GM20000 (cell line): Measurements from ENCODE around the gene LAMB3.

ENCODE experiments used
- DNase-seq: peaks from one replicate; pipeline ENCODE4 v3.0.0; 2012; ENCODE audit warnings: low spot score
- TF ChIP-seq, protein P1 (sequence below): IDR thresholded peaks from 2 replicates; pipeline ENCODE4 v1.5.1; 2012; ENCODE audit warnings: mild to moderate bottlenecking, control low read depth; ENCODE audit errors: extremely low read depth, missing control alignments

The LAMB3 gene

DNA sequence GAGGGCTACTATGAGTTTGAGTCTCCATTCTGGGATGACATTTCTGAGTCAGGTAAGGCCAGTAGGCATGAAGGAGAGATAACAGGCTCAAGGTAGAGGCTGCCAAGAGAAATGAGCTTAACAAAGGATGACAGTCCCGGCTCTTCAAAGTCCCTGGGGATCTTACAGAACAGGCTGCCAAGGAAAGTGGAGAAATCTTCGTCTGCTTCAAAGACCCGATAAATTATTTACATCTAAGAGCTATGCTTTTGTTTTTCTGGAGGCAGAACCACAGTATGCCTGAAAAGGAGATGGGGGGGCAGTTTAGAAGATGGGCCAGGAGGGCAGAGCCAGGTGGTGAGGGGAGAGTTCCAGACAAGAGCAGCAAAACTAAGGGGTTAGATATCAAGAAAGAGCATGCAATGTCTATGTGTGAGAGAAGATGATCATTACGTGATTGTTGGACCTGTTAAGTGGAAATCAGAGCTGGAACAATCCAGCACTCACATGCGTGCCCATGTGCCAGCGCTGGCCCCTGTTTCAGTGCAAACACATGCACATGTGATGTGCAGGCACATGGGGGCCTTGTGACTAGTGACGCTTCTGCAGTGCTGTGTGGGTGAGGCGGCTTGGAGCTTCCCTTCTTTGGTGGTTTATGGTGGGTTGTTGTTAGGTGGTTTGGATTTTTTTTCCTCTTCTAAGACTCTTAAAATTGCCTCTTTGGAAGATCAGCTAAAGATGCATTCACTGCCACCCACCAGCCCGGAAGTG lies 43.0 kb downstream of the LAMB3 start:
- no peak for DNase-seq
- TF ChIP-seq, protein P1, sequence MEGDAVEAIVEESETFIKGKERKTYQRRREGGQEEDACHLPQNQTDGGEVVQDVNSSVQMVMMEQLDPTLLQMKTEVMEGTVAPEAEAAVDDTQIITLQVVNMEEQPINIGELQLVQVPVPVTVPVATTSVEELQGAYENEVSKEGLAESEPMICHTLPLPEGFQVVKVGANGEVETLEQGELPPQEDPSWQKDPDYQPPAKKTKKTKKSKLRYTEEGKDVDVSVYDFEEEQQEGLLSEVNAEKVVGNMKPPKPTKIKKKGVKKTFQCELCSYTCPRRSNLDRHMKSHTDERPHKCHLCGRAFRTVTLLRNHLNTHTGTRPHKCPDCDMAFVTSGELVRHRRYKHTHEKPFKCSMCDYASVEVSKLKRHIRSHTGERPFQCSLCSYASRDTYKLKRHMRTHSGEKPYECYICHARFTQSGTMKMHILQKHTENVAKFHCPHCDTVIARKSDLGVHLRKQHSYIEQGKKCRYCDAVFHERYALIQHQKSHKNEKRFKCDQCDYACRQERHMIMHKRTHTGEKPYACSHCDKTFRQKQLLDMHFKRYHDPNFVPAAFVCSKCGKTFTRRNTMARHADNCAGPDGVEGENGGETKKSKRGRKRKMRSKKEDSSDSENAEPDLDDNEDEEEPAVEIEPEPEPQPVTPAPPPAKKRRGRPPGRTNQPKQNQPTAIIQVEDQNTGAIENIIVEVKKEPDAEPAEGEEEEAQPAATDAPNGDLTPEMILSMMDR: no peak

DNA sequence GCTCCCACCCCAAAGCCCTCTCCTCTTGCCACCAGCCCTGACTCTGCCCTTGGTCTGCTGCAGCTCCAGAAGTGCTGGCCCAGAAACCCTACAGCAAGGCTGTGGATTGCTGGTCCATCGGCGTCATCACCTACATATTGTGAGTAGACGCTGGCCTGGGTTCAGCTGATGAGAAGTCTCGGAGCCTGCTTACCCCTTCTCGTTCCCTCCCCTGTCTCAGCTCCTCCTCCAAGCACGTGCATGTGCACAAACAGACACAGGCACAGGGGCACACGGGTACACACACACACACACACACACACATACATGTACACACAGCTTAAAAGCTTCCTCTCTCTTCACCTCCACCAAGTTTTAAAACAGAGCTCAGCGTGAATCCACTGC lies 44.4 kb downstream of the LAMB3 start:
- TF ChIP-seq, protein P1: no peak
- DNase-seq: no peak

DNA sequence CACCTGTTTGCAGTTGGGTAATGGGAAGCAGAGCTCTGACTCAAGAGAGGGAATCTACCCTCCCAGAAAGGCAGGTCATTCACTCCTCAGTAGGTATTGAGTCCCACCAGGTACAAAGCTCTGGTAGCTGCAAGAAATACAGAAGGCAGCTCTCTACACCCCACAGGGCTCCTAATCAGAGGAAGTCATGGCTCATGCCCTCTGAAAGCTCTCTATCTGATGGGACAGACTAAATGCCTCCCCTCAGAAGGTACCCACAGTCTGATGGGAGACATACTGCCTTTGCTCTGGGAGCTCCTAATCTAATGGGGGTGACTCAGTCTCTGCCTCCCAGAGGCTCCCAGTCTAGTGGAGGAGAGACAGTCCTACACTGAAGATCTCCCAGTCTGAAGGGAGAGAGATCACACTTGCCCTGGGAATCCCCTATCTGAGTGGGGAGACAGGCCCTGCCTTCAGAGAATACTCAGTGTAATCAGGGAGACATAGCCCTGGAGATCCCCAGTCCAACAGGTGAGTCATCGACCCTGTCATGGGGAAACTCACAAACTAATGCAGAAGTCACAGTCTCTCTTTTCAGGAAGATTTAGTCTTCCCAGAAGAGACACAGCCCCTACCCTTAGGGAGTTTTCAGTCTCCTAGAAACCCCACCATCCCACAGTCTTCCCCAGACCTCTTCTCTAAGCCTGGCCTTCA lies 45.0 kb downstream of the LAMB3 start:
- TF ChIP-seq, protein P1: no peak
- DNase-seq: peak; percentile 78

DNA sequence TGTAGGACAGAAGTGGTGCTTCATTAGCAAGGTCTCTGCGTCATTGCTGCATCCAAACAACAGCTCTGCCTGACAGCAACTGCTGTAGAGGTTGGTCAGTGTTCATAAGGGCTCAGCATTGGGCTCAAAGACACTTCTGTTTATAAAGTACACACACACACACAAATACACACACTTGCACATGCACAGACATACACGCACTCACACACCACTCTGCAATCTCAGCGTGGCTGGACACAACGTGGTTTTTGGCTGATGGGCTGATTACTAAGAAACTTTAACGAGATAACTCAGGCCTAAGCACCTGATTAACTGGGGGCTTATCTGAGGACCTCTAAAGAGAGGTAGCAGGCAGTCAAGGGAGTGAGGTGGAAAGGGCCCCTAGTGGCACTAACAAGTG lies 48.3 kb downstream of the LAMB3 start:
- TF ChIP-seq, protein P1: no peak
- DNase-seq: no peak

DNA sequence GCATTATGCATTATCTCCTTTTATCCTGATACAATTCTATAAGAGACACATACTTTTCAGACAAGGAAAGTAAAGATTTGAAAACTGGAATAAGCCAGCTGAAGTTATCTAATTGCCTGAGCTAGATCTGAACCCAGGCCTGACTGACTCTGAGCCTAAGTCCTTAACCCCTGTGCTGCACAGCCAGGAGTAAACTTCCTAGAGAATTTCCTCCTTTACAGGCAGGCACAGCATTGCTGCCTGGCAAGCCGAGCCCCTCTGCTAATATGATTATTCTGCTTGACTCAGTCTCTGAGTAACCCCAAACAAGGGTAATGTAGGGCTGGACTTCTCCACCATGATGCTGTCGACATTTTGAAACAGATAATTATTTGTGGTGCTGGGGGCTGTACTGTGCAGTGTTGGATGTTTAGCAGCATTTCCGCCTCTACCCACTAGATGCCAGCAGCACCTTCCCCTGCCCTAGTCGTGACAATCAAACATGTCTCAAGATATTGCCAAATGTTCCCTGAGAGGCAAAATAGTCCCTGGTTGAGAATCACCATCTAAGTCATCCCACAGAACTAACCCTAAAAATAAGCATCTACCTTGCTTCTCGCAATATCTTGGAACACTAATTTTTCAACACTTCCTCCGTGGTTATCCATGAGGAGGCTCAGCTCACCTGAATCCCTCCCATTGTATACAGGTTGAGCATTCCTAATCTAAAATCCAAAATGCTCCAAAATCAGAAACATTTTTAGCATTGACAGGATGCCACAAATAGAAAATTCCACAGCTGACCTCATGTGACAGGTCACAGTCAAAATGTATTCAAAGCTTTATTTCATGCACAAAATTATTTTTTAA lies 50.2 kb downstream of the LAMB3 start:
- DNase-seq: peak; percentile 30
- TF ChIP-seq, protein P1: peak; percentile 57

DNA sequence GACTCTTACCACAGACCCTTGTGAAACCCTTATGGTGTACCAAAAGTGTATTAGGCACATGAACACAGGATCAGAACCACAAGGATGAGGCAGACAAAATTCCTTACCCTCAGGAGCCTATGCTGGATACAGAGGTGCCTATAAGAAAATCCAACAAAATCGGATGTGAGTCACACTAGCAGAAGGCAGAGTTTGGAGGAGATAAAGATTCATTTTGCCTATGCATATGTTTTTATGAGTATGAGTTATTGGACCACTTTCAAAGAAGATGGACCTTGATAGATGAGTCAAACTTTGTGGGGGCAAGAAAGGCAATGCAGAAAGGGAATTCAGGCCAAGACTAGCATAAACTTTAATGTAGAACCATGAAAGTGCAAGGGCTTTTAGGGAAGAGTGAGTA lies 51.7 kb downstream of the LAMB3 start:
- TF ChIP-seq, protein P1: no peak
- no peak for DNase-seq

DNA sequence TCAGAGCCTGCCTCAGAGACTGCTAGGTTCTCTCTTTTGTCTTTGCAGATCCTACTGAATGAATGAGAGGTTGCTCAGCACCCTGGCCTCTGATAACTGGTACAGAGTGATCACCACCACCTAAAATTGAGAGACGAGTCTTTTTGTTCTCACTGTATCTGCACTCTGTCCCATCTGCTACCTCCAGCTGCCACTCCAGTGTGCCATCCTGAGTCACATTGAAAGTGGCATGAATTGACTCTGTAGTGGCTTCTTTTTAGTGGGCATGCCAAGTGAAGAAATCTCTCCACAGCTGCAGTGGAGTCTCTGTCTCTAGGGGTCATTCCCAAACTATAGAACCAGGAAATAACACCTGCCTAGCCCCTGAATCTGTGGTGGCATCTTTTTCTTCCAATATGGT lies 54.0 kb downstream of the LAMB3 start:
- DNase-seq: no peak
- TF ChIP-seq, protein P1: no peak
